GM12874 (cell line): ENCODE data around the gene SLC6A19.

Experiments used
- TF ChIP-seq, protein P1 (sequence below): IDR thresholded peaks from 2 replicates; pipeline ENCODE4 v1.5.1; 2011; ENCODE audit warnings: low read depth, mild to moderate bottlenecking, control low read depth, low read length, moderate library complexity; ENCODE audit not compliant: insufficient read depth

The SLC6A19 gene

DNA sequence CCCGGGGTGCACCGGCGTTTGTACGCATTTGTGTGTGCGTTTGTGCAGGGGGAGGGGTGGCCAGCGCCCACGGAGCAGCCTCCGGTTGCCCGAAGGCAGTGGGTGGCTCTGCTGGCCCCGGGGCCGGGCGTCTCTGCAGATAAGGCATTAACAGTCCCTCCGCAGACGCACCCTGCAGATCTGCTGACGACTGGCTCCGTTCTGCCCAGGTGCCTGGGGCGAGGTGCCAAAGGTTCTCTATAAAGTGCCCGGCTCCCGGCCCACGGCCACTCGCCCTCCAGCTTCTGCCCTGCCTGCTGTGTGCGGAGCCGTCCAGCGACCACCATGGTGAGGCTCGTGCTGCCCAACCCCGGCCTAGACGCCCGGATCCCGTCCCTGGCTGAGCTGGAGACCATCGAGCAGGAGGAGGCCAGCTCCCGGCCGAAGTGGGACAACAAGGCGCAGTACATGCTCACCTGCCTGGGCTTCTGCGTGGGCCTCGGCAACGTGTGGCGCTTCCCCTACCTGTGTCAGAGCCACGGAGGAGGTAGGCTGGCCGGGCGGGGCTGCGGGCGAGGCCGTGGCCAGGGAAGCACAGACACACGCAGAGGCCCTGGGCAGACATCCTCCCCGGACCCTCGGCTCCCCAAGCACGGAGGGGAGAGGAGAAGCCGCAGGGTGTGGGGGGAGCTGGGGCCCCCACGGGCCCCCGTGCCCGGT is at the start of gene SLC6A19:
Gene SLC6A19 (plus strand): TSS at position 269 of the 699 bp plus-strand sequence. CDS start 56 bp downstream, at position 325.
- TF ChIP-seq, protein P1, sequence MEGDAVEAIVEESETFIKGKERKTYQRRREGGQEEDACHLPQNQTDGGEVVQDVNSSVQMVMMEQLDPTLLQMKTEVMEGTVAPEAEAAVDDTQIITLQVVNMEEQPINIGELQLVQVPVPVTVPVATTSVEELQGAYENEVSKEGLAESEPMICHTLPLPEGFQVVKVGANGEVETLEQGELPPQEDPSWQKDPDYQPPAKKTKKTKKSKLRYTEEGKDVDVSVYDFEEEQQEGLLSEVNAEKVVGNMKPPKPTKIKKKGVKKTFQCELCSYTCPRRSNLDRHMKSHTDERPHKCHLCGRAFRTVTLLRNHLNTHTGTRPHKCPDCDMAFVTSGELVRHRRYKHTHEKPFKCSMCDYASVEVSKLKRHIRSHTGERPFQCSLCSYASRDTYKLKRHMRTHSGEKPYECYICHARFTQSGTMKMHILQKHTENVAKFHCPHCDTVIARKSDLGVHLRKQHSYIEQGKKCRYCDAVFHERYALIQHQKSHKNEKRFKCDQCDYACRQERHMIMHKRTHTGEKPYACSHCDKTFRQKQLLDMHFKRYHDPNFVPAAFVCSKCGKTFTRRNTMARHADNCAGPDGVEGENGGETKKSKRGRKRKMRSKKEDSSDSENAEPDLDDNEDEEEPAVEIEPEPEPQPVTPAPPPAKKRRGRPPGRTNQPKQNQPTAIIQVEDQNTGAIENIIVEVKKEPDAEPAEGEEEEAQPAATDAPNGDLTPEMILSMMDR = no peak

DNA sequence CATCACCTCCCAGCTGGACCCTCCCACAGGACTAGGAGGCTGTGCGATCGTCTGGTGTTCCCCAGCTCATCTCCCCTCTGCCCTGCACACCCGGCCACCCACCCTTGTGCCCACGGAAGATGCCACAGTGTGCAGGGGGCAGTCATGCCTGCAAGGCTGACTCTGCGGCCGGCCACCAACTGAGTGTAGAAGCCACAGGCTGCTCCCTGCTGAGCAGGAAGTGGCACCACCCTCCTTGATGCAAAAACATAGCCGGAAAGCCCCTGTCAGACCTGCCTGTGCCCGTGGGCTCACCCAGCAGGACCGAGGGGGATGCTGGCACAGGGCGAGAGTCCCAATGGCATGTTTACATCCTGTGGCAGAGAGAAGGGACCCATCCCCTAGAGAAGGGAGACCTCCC is 49.2 kb upstream of the SLC6A19 start:
- TF ChIP-seq, protein P1 = no peak

DNA sequence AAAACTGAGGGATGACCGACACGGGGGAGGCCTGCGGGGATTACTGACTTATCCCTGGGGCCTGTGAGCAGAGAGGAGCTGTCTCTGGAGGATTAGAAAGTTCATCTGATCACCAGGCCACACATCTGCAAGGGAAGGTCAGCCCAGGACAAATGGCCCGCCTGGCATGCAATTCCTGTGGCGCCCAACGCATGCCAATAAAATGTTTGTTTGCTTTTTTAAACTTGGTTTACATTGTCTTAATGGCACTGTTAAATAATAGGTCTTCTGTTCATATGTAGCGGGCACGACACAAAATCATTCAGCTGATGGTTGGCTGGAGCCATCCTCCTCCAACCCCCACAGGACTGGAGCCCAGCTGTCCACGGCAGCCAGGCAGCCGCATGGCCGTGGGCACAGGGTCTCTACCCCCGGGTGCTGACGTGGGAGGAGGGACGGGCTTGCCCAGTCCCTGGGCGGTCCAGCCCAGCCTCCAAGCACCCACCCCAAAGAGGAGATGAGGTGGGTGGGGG is 48.6 kb upstream of the SLC6A19 start:
- TF ChIP-seq, protein P1 = no peak

DNA sequence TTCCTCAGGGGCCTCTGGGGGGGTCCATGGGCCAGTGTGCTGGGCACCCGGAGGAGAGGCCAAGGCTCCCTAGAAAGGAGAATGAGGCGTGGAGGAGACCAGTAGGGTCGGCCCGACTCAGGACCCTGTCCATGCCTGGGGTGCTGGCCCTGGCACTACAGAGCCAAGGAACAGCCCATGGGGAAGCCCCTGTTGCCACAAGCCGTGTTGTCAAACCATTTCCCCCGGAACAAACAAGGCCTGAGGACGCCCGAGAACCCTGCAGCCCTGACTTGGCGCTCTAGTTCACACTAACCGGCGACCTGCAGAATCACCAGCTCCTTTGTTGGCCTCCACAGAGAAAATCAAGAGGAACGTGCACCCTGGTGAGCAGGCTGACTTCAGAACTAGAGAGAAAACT is 48.0 kb upstream of the SLC6A19 start:
- TF ChIP-seq, protein P1 = no peak

DNA sequence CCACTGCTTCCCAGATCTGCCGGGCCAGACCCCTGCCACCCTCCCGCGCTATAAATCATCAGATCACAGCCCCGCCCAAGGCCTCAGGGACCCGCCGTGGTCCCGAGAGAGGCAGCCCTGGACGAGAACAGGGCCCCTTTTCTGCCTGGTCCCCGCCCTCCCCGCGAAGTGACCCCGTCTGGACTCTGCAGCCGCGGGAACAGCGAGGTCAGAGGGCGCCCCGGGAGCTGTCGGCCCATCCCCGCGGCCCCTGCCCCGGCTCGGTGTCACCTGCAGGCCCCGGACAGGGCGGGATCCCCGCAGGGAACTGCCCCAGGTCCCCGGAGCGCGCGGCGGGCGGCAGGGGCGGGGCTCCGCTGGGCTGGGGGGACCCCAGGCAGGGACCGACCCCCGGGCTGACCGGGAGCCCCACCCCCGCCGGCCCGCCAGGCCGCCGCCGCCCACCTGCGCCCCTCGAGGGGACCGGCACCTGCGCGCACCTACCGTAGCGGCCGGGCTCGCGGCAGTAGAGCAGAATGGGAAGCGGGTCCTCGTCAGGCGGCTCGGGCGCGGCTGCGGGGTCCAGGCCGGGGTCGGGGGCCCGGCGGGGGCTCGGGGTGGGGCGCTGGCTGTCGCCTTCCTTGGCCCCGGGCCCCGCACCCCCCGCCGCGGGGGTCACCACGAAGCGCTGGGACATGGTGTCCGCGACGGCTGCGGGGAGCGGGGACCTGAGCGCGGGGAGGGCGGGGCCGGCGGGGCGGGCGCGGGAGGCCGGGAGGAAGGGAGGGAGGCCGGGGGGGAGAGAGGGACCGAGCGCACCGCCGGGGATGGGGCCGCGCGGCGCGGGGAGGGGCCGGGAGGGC is 46.0 kb upstream of the SLC6A19 start:
- TF ChIP-seq, protein P1 = no peak

DNA sequence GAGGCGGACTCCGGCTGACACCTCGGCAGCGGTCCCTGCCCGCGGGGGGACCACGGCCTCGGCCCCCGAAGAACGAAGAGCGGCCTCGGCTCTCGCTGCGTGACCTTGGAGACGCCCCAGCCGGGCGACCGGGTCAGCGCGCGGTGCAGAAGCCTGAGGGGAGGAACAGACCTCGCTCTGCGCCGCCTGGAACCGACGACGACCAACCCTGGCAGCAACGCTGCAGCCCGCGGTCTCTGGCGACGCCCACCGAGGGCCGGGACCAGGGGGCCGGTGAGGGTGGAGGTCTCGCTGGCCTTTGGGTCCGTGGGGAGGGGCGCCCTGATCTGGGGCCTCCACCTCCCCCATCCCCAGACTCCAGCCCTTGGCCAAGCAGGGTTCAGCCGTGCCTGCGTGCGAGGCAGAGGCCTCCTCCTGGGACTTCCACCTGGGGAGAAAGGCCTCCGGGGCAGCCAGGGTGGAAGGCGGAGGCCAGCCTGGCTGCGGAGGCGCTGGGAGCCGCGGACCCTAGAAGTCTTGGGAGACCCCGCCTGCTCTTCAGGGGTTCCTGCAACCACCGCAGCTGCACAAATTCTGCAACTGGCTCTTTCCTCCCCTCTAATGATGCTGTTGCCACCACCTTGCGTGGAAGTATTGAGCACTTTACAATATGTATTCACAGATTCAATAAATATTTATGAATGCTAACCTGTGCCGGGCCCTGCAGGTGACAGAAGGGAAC is 45.2 kb upstream of the SLC6A19 start:
- TF ChIP-seq, protein P1 = no peak
